GM19328 (cell line): ENCODE results near the gene PCCA.
"Not testable (repeated sequence)": the region's sequence is repeated elsewhere in the genome, so short reads cannot be mapped to it uniquely, and the experiment has no call there.

ENCODE experiments used
- ATAC-seq: cut with Tn5 transposase; IDR thresholded peaks from one replicate; pipeline ENCODE4 v1.9.1; 2021; ENCODE audit warnings: mild to moderate bottlenecking, moderate library complexity; ENCODE audit not compliant: unreplicated experiment

Gene PCCA

DNA sequence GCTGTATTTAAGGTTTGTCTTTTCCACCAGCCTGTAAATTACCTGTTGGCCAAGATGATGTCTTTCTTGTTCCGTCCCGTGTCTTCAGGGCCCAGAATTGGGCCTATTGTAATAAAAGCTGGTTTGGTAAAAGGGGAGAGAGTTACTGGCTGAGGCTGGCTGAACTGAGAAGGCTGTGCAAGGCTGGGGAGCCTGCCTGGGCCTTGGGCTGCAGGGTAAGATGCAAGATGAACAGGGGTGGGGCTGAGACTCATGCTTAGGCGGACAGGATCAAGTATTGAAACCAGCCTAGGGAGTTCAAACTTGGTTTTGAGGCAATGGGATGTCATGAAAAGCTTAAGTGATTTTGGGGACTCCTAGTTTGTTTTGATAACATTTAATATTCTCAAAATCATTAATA is 142.3 kb downstream of the PCCA start:
- no peak for ATAC-seq

DNA sequence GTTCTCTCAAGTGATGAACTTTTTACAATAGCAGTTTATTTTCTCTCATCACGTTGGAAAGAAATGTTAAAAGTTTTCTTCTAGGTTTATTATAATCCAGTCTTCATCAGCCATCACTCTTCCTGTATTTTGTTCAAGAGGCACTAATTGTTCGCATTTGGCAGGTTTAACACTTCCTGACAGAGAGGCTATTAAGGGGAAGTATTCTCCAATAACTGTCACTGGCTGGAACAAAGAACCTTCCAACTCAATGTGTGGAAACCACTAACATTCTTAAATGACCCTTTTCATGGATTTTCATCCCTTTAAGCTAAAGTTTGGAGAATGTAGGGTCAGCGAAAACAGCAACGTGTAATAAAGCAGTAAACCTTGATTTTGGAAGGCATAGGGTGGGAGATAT is 145.1 kb downstream of the PCCA start:
- no peak for ATAC-seq

DNA sequence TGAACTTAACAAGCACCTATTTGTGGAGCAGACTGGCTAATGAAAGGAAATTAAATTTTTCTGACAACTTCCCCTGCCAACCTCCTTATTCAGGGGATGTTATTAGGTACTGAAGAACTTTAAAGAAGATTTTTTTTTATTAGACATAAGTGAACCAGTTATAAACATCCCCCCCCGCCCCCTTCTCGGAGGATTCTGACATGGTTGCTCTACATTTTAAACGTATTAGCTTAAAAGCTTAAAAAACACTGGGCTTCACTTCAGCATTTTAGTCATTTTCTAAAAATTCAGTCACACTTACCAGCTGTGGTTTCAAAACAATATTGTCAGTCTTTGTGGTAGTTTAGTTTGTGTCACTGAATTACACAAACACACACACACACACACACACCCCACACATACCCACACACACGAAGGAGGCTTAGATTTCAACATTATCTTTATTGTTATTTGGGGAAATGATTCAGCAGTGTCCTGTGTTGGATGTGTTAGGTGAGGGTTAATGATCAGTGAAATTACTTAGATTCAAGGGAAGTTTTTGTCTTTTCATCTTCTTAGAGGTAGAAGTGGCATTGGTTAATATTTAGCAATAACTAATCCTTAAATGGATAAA is 145.7 kb downstream of the PCCA start:
- ATAC-seq, result no peak

DNA sequence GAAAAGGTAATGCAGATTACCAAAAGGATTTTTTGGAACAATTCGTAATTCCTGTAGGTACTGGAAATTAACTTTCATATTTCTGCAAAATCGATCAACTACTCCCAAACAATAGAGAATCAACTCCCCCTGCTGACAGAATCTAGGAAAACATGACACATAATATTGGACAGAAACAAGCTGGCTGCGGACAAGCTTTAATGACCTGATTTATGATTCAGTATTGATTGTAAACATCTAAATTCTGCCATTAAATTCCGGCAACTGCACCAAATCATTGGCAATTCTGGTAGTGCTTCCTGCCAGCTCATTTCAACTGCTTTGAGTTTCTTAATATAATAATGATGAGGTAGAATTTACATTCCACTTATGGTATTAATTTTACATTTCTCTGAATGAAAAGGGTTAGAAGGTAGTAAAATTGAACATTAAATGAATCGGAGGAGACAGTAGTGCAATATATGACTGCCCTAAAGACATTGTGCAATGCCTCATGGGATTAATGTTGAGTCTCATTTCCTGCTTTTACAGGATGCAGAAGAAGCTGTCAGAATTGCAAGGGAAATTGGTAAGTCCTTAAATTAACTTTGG is 146.5 kb downstream of the PCCA start:
- no peak for ATAC-seq

DNA sequence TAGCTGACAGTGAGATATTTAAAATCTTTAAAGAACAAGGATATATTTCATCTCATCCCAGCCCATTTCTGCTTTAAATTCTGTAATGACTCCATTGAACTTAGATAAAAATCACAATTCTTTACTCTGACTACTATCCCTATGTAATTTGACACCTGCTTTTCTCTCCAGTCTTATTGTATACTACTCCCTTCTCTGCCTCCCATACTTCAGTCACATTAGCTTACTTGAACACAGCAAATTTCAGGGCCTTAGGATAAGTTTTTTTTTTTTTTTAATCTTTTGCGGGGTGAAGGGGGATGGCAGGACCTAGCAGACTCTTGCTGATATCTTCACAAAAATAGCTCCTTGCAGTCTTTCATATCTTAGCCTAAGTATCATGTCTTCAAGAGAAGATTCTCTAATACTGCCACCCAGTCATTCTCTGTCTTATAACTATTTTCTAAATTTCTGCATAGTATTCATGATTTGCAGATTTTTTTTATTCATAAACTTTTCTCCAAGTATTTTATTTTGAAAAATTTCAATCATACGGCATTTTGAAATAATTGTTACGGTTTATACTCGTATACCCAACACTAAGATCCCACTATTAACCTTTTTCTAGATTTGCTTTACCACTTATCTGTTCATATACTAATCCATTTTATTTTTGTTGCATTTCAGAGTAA is 151.4 kb downstream of the PCCA start:
- no peak for ATAC-seq

DNA sequence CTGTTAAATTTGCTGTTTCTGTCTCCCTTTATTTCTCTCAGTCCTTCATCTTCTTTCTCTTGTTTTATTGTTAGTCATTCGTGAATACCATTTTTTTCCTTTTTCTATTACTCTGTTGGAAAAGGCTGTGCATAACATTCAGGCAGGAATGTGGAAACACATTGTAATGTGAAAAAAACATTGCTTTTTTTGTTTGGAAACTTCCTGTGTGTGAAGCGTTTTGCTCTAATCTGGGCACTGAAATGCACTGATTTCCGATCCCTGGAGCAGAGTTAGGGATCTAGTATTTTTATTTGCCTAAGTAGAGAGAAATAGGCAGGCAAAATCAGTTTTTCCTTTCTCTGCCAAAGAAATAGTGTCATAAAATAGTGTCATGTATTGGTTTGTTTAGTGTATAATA is 155.5 kb downstream of the PCCA start:
- no peak for ATAC-seq

DNA sequence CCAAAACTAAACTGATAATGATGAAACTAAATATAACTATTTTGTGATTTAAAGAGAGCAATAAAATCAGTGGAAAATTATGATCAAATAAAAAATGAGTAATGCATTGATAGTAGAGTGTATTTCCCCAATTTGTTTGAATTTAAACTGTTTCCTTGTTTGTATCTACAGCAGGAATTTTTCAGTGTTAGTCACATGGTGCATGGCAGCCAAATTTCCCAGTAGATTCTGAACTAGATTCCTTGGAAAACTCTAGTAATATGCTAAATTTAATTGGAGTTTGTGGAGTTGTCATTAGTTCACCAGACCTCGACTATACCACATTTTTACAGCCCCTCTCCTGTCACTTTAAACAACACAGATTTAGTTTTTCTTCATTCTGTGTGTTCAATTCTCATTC is 156.2 kb downstream of the PCCA start:
- ATAC-seq, result no peak

DNA sequence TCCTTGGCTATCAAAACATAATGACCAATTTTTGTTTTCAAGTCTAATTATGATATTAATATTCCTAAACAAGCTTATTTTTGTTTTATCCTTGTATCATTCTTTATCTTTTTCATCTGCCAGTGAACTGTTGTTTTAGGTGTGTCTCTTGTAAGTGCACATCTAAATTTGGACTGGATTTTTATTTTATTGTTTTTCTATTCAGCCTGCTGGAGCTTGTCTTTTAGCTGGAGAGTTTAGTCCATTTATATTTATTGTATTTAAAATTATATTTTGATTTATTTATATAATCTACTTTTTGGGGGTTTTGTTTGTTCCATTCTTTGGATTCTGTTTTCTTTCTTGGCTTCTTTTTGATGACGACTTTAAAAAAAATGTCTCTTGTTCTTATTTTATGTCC is 159.0 kb downstream of the PCCA start:
- no peak for ATAC-seq

DNA sequence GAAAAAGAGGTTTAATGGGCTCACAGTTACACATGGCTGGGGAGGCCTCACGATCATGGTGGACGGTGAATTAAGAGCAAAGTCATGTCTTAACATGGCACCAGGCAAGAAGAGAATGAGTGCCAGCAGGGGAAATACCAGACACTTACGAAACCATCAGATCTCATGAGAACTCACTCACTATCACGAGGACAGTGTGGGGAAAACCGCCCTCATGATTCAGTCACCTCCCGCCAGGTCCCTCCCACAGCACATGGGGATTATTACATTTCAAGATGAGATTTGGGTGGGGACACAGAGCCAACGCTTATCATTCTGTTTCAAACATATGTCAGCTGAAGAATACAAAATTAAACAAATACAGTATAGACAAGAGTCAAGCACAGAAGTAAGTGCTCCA is 165.1 kb downstream of the PCCA start:
- no peak for ATAC-seq

DNA sequence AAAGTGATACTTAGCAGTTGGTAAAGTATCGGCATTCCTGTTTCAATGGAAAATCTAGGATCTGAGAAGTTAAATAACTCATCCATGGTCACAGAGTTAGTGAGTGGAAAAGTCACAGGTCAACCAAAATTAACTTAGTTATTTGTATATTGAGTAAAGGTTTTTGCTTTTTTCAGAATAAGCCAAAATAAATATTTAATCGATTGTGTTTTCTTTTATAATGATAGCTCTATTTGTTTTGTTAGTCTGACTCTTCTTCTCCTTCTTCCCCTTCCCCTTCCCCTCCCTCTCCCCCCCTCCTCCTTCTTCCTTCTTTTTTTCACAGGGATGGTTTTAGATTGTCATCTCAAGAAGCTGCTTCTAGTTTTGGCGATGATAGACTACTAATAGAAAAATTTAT is 173.5 kb downstream of the PCCA start:
- ATAC-seq, result no peak

DNA sequence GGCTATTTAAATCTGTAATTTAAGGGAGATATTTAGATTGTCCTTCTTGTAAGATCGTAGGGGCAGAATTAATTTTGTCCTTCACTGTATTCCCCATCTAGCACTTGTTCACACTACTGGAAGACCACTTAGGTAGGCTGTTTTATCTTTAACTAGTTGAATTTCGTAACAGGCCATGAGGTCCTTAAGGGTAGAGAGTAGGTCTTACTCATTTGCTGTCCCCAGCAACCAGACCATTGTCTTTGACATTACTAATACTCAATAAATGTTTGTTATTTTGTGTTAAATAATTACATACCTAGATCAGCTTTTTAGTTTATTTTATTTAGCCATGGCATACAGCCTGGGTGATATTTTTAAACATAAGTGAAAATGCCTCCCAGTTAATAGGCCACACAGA is 177.1 kb downstream of the PCCA start:
- no peak for ATAC-seq

DNA sequence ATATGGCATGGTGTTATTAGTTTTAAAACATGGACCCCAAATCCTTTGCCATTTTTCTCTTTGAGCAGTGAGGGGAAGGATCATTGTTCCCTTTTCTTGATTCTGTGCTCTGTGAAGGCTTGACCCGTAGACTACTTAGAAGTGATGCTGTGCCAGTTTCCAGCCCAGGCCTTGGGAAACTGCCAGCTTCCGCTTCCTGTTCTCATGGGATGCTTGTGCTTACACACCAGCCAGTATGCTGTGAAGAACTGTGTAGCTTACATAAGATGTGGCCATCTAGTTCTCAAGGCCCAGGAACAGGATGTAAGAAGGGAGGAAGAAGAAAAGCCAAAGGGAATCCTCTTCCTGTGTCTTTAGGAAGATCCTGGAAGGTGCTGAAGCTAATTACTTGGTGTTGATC is 180.9 kb downstream of the PCCA start:
- ATAC-seq, result no peak

DNA sequence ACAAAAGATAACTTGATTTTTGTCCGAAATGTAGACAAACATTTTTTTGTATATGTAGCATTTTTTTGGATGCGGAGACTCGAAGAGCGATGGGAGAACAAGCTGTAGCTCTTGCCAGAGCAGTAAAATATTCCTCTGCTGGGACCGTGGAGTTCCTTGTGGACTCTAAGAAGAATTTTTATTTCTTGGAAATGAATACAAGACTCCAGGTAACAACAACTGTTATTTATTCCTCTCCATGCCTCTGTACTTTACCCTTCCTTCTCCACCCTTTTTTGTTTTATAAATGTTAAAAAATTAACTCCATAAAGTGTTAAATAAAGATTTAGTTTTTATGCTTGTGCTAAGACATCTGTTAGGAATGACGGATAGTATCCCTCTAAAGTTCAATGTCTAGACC is 184.2 kb downstream of the PCCA start:
- ATAC-seq, result no peak

DNA sequence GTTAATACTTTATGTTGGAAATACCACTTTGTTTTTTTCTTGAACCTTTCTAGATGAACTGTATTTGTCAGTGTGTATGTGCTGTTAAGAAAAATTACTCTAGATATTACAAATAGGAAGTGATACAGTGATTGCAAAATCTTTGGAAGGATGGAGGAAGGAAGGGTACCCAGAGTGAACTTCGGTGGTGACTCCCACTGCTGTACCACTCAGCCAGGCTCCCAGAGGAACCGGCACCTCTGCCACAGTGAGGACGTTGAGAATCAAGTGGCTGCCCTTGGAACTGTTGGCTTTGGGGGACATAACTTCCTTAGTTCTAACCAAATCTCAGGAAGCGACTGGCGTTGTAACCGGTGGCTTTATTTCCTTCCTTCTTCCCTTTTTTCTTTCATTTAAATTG is 184.7 kb downstream of the PCCA start:
- no peak for ATAC-seq

DNA sequence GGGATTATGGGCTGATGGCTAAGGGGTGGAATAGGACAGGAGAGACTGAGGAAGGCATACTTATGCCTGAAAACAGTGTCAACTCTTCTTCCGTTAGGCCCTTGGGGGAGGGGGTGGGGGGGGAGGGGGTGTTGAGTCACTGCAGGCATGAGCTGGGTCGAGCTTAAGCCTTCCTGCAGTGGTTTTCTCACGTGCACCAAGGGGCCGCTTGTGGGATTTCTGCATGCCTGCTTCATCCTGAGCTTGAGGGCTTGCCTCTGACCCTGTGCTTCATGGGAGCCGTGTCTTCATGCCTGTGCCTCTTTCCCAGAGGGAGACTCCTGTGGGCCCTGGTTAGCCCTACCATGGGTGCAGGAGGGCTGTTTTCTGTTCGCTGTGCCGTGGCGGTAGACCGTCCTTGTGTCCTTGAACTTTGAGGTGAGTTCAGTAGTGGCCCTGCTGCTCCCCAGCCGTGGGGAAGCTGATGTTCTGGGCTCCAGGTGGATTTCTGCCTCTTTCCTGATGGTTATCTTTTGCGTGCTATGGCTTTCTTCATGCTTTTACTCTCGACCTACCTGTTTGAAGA is 186.1 kb downstream of the PCCA start:
- no peak for ATAC-seq

DNA sequence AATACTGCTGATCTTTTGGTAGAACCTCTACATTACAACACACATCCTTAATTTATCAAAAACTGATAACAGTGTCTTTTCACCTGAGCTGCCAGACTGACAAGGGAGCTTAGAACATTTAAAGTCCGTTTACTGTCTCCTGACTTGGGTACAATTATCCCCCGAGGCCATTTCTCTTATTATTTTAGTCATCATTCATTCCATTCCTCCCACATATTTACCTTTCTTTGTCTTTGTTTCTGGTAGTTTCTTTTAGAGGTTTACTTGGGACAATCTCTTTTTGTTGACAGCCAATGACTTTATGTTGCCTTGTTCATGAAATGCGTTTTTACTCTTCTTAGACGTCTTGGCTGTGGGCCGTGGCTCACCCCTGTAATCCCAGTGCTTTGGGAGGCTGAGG is 186.9 kb downstream of the PCCA start:
- ATAC-seq, result no peak

DNA sequence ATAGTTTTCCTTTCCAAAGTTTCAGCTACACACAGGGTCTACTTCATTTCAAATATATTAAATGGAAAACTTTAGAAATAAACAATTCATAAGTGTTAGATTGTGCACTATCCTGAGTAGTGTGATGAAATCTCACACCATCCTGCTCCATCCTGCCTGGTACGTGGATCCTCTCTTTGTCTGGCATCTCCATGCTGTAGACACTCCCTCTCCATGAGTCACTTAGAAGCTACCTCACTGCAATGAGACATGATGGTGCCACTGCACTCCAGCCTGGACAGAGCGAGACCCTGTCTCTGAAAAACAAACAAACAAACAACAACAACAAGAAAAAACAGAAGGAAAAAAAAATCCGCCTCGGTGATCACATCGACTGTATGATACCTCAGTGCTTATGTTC is 191.8 kb downstream of the PCCA start:
- ATAC-seq, result no peak

DNA sequence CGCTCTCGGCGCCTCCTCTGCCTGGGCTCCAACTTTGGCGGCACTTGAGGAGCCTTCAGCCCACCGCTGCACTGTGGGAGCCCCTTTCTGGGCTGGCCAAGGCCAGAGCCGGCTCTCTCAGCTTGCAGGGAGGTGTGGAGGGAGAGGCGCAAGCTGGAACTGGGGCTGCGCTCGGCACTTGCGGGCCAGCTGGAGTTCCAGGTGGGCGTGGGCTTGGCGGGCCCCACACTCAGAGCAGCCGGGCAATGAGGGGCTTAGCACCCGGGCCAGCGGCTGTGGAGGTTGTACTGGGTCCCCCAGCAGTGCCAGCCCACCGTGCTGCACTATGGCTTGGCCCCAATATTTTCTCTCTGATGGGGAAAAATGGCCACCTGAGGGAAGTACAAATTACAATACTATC is 193.4 kb downstream of the PCCA start:
- not testable (repeated sequence) for ATAC-seq

DNA sequence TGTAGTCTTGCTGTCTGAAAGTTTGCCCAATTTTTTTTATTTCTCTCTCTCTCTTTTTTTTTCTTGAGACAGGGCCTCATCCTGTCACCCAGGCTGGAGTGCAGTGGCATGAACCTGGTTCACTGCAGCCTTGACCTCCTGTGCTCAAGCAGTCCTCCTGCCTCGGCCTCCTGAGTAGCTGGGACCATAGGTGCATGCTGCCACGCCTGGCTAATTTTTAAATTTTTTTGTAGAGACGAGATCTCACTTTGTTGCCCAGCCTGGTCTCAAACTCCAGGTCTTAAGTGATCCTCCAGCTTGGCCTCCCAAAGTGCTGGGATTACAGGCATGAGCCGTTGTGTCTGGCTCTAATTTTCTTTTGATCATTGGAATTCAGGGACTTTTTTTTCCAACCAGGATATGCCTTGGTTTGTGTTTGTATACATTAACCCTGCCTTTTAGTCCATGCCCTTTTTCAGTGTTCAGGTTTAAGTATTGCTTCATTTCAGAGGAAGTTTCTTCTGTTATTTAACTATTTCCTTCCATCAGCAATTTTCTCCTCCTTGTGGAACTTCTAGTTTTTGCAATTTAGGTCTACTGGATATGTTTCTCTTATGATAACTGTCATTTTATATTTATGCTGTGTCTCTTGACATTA is 201.4 kb downstream of the PCCA start:
- ATAC-seq, result no peak

DNA sequence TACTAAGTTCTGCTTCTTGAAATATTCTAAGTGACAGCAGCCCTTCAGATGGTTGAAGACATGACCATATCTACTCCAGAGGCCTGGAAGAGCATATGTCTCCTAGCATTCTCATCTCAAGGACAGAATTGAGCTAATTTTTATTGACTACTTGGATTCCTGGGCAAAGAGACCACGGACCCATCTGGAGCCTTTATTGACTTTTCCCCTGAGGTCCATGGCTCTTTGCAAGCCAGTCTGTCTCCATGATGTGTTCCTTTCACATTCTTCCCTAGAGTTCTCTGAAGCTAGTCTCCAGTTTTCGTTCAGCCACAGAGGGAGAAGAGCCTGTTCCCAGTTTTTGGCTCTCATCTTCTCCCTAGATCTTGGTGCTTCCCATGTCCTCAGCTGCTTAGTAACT is 202.7 kb downstream of the PCCA start:
- ATAC-seq, result no peak

DNA sequence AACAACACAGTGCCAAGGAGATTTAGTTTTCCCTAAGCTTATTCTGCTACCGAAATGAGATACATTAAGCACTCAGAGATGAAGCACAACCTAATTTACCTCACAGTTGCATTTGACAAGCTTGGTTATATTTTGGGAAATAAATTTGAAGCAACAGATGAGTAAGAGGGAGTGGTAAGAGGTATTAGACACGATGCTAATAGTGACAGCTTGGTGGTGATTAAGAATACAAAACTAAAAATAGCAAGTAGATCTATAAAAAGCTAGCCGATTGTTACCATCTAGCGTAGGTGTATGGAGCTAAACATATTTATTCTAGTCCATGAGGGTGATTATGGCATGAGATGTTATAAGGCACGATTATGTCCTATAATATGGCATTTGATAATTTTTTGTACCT is 208.5 kb downstream of the PCCA start:
- no peak for ATAC-seq

DNA sequence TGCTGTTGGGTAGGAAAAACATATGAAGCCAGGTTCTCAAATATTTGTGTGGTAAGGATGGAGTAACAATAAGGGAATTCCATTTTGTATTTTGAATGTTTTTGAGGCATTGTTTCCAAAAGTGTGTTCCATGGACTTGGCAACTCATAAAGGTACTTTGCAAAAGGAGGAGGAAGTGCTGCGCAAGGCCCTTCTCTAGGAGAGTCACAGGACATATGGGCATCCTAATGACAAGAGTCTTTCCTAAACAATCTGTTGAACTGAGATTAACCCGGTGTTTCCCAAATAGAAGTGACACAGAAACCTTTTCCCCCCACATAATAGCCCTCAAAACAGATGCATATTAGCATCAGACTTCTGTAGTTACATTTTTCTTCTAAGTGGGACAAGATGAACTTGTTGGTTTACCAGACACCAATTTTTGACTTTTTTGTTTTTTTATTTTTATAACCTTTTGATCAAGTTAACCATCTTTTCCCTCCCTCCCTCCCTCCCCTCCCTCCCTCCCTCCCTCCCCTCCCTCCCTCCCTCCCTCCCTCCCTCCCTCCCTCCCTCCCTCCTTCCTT is 209.3 kb downstream of the PCCA start:
- no peak for ATAC-seq
